Sigmoid colon (tissue), 7 donors: ENCODE measurements around the gene LRFN2. TPM values are rescaled to one million over a fixed set of nuclear protein-coding genes. Genes with fewer than 3 reads are reported as not detected.

Experiments used
- DNase-seq: peaks from one replicate; pipeline ENCODE4 v3.0.0-alpha.2; 2019
- H3K27ac ChIP-seq, 4 donors: fragments of 200-600 bp; sonication (generic); one replicate each; pipeline ENCODE4 v1.5.1; 2016 to 2019; ENCODE audit warnings: mild to moderate bottlenecking in 1 of 4
- H3K27me3 ChIP-seq, 3 donors: fragments of 200-600 bp; sonication (generic); one replicate each; pipeline ENCODE4 v1.5.1; 2019; ENCODE audit warnings: mild to moderate bottlenecking in 1 of 3
- H3K36me3 ChIP-seq, 4 donors: fragments of 200-600 bp; sonication (generic); one replicate each; pipeline ENCODE4 v1.5.1; 2016 to 2019
- H3K4me1 ChIP-seq, 4 donors: fragments of 200-600 bp; sonication (generic); one replicate each; pipeline ENCODE4 v1.5.1; 2017 to 2019
- H3K4me3 ChIP-seq, 4 donors: fragments of 200-600 bp; sonication (generic); one replicate each; pipeline ENCODE4 v1.5.1; 2017 to 2019; ENCODE audit warnings: mild to moderate bottlenecking in 2 of 4, moderate library complexity in 1 of 4
- H3K9me3 ChIP-seq, 4 donors: fragments of 200-600 bp in 3 of 4; sonication (generic) in 3 of 4; one replicate each; pipeline versions ENCODE4 v1.5.1 to v1.6.1; 2013 to 2019
- CTCF ChIP-seq, 4 experiments: fragments of 450-650 bp in 3 of 4; fragments of 200-600 bp in 1 of 4; IDR thresholded peaks; one replicate each; pipeline ENCODE4 v1.5.1; 2016 to 2019; ENCODE audit warnings: antibody characterized with exemption in 4 of 4, mild to moderate bottlenecking in 3 of 4, moderate library complexity in 2 of 4
- EP300 ChIP-seq, 4 donors: sonication (generic); formaldehyde crosslinking; IDR thresholded peaks; one replicate each; pipeline ENCODE4 v1.6.1; 2017; ENCODE audit warnings: antibody characterized with exemption in 4 of 4
- POLR2A ChIP-seq, 2 donors: fragments of 450-650 bp; IDR thresholded peaks; one replicate each; pipeline ENCODE4 v1.6.1; 2016; ENCODE audit warnings: antibody characterized with exemption in 2 of 2, mild to moderate bottlenecking in 2 of 2, moderate library complexity in 2 of 2
- POLR2AphosphoS5 ChIP-seq, 4 donors: sonication (generic); formaldehyde crosslinking; IDR thresholded peaks; one replicate each; pipeline ENCODE4 v1.6.1; 2017; ENCODE audit warnings: antibody characterized with exemption in 4 of 4
- WGBS, 2 donors: extraction: QIAGEN DNeasy Blood & Tissue Kit; methylation state at CpG; one replicate each; pipeline ENCODE4 v1.1.7; 2013; 5-methylcytosine and 5-hydroxymethylcytosine counted together
- intact Hi-C: fragments of 100-400 bp; cut with DNase I; formaldehyde crosslinking; loops from one replicate; pipeline ENCODE4 v1.15.1; 2023
- polyA plus RNA-seq, 3 donors: library from polyadenylated mRNA; stranded (reverse); fragments of 200-250 nt; gene quantifications; one replicate each; pipeline ENCODE4 v1.2.3, GENCODE V29; 2013
- total RNA-seq, 4 donors: library from RNA; depleted of rRNA; stranded (reverse); fragments of >200 nt; gene quantifications; one replicate each; pipeline ENCODE4 v1.1.0, GENCODE V29; 2016
- donor health status: healthy with polysubstance abuse.
- donor health status: Bipolar disorder and iron deficiency.
- donor health status: healthy.

LRFN2 gene
- total and polyA plus RNA-seq, 7 donors: 0.10 to 0.60 (median 0.49) TPM; not detected in 4

DNA sequence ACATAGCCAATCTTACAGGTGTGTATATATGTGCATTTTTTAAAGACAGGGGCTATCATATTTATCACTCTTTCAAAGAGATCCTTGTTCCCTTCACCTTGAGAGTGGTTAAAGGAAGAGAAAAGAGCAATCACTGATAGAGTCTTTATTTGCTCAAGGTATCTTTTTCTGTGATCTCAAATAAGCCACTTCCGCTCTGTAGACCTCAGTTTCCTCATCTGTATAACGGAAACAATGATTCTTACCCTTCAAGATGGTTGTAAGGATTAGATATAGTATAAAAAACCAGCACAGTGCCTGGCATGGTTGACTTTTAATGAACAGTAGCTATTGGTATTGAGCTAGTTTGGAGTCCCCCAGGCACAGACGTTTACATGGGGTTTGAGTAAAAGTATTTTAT lies 10.1 kb upstream of the LRFN2 start:
- Histone ChIP-seq H3K36me3 (no peaks in the 10 kb centered on the region), H3K4me1 (no peaks in the 10 kb centered on the region), H3K27me3 (peaks cover 0 to 47% (median 6%) of the 10 kb centered on the region in 3 donors), H3K4me3 (no peak overlapping the region), H3K9me3 (no peaks in the 10 kb centered on the region), H3K27ac (no peak overlapping the region)
- no peak for DNase-seq
- 71 to 75% methylated on average over 3 of the region's 3 CpGs for WGBS, 2 donors
- TF ChIP-seq POLR2A (IDR thresholded peaks at IDR 0.05) (no peak), POLR2AphosphoS5 (IDR thresholded peaks at IDR 0.05) (no peak), EP300 (IDR thresholded peaks at IDR 0.05) (no peak), CTCF (IDR thresholded peaks at IDR 0.05) (no peak)
- intact Hi-C loops: no loop called here

GRCh38 chr6:40588480-40588879 lies 1.3 kb upstream of the LRFN2 start:
- no peaks in the 10 kb centered on the region for H3K9me3 ChIP-seq
- 35 to 62% methylated on average over 7 of the region's 7 CpGs for WGBS, 2 donors
- no peak for DNase-seq
- no peak for TF ChIP-seq EP300 (IDR thresholded peaks at IDR 0.05)
- no peak for TF ChIP-seq POLR2AphosphoS5 (IDR thresholded peaks at IDR 0.05)
- TF ChIP-seq CTCF (IDR thresholded peaks at IDR 0.05): no peak
- no peak for TF ChIP-seq POLR2A (IDR thresholded peaks at IDR 0.05)
- peaks cover 3 to 79% (median 49%) of the 10 kb centered on the region in 3 donors for H3K27me3 ChIP-seq
- H3K36me3 ChIP-seq: no peaks in the 10 kb centered on the region
- H3K4me1 ChIP-seq: peaks cover 0 to 23% (median 19%) of the 10 kb centered on the region in 4 donors
- intact Hi-C loops: loop anchor here (10.0 kb wide), 1 partner anchor 604 kb away; no protein-coding TSS in a partner anchor
- H3K4me3 ChIP-seq: no peak overlapping the region
- H3K27ac ChIP-seq: no peak overlapping the region

DNA sequence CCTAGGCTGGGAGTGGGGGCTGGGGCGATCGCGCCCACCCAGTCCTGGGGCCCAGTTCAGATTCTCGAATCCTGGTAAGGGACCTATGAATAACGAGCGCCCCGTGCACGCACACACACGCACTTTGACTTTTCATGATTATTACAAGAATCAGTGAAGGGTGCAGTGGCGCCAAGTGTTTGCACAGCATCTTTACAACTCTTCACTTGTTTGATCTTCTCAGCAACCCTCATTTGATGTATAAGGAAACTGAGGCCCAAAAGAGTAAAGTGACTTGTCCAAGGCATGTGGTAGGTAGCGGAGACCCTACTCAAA lies 863 bp upstream of the LRFN2 start:
- no peak overlapping the region for H3K27ac ChIP-seq
- intact Hi-C loops: loop anchor here (10.0 kb wide), 1 partner anchor 603 kb away; no protein-coding TSS in a partner anchor
- peak in 1 of 4 experiments; percentile 6 for TF ChIP-seq CTCF (IDR thresholded peaks at IDR 0.05)
- no peak for TF ChIP-seq POLR2A (IDR thresholded peaks at IDR 0.05)
- no peaks in the 10 kb centered on the region for H3K36me3 ChIP-seq
- peaks cover 3 to 83% (median 52%) of the 10 kb centered on the region in 3 donors for H3K27me3 ChIP-seq
- H3K4me3 ChIP-seq: peak overlapping the region in 3 of 4 donors; percentile 43 to 55 (median 49)
- 3 to 10% methylated on average over 11 of the region's 11 CpGs for WGBS, 2 donors
- H3K9me3 ChIP-seq: no peaks in the 10 kb centered on the region
- H3K4me1 ChIP-seq: peaks cover 0 to 23% (median 19%) of the 10 kb centered on the region in 4 donors
- no peak for DNase-seq

- no peak for TF ChIP-seq POLR2AphosphoS5 (IDR thresholded peaks at IDR 0.05)
- no peak for TF ChIP-seq EP300 (IDR thresholded peaks at IDR 0.05)
- TF ChIP-seq CTCF (IDR thresholded peaks at IDR 0.05): no peak
- TF ChIP-seq POLR2A (IDR thresholded peaks at IDR 0.05): no peak
- H3K4me1 ChIP-seq: peaks cover 0 to 23% (median 19%) of the 10 kb centered on the region in 4 donors
- no peak for DNase-seq
- no peaks in the 10 kb centered on the region for H3K9me3 ChIP-seq
- H3K36me3 ChIP-seq: no peaks in the 10 kb centered on the region
- H3K27ac ChIP-seq: no peak overlapping the region
- peak overlapping the region in 3 of 4 donors; percentile 43 to 55 (median 49) for H3K4me3 ChIP-seq
- whole genome bisulfite sequencing, 2 donors: 4 to 5% methylated on average over 55 of the region's 55 CpGs
- peaks cover 3 to 71% (median 52%) of the 10 kb centered on the region in 3 donors for H3K27me3 ChIP-seq
- intact Hi-C loops: loop anchor here (10.0 kb wide), 1 partner anchor 602 kb away; no protein-coding TSS in a partner anchor
These were observed 579 bp downstream of the LRFN2 start for GRCh38 chr6:40586369-40587201.
